ENCODE measurements around the gene ISM1. TPM values are rescaled to one million over a fixed set of nuclear protein-coding genes. Genes with fewer than 3 reads are reported as not detected.

ISM1 gene
- total RNA-seq, 1 donor from 2014 or later, result 2.0 TPM

DNA sequence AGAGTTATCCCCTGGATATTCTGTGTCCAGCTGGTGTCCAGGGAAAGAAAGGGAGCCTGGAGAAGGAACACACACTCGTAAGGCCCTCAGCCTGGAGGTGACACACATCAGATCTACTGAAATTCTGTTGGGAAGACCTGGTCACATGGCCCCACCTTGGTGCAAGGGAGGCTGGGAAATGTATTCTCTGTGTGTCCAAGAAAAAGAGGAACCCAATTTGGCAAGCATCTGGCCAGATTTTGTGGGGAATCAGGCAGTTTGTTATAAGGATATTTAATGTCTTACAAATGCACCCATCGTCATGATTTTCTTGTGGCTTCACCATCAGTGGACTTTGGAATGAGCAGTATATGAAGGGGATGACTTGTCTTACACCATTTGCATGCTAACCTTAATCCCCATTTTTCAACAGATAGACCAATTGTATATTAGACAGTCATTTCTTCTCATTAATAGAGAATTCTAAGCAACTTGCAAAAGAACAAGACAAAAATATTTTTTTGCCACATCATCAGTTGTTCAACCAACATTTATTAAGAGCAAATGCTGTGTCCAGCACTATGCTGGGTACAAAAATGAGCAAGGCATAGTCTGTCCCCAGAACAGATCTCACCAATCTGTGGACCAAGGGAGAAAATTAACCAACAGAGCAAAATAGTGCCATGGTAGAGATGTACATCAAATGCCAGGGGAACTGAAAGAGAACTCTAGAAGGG, 59.7 kb downstream of the ISM1 start:
- Mint-ChIP-seq H3K9me3 (no peaks in the 10 kb centered on the region), H3K4me1 (ENCODE audit: low read depth) (no peaks in the 10 kb centered on the region), H3K27ac (no peak overlapping the region), H3K36me3 (ENCODE audit: low read depth) (peaks cover 1% of the 10 kb centered on the region), H3K4me3 (no peak overlapping the region), H3K27me3 (ENCODE audit: insufficient read depth) (no peaks in the 10 kb centered on the region)
- intact Hi-C loops (cut with micrococcal nuclease), result no loop called here
- no peak for DNase-seq (ENCODE audit: low spot score)

DNA sequence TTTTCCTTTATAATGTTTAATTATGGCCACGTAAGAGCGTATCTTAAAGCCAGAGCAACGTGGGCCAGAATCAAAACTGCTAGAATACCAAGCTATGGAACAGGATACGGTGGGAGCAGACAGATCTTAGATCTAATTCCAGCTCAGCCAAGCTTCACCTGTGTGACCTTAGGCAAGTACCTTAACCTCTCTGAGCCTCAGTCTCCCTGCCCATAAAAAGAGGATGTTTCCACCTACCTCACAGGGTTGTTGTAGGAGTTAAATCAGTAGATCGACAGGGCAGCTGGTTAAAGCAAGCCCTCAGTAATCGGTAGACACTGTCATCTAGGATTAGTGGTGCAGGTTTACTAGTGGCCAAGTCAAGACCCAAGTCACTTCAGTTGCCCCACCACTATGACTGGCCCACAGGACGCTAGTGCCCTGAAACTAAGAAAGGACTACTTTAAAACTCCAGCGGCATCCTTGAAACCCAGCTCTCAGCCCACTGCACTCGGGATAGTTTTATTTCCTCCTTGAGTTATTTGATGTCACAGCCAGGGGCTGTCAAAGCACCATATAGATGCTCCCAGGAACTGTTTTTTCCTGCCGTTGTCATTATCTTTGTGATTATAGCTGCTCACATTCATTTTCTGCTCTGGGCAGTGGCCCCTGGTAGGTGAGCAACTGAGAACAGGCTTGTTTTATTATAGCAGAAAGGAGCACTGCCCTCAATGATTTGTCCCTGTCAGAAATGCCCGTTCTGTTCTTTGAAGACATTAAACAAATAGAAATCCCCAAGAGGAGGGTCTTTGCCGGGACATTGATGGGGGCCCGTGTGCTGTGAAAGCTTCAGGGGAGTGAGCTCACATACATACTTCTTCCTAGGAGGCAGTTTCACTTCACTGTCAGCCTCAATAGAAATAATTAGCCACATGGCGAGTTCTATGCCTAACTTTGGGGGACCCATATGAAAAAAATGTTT, 63.1 kb downstream of the ISM1 start:
- Mint-ChIP-seq H3K27me3 (ENCODE audit: insufficient read depth) (no peaks in the 10 kb centered on the region), H3K9me3 (no peaks in the 10 kb centered on the region), H3K36me3 (ENCODE audit: low read depth) (no peaks in the 10 kb centered on the region), H3K27ac (no peak overlapping the region), H3K4me3 (no peak overlapping the region), H3K4me1 (ENCODE audit: low read depth) (no peaks in the 10 kb centered on the region)
- intact Hi-C loops (cut with micrococcal nuclease), result no loop called here
- DNase-seq (ENCODE audit: low spot score), result no peak

DNA sequence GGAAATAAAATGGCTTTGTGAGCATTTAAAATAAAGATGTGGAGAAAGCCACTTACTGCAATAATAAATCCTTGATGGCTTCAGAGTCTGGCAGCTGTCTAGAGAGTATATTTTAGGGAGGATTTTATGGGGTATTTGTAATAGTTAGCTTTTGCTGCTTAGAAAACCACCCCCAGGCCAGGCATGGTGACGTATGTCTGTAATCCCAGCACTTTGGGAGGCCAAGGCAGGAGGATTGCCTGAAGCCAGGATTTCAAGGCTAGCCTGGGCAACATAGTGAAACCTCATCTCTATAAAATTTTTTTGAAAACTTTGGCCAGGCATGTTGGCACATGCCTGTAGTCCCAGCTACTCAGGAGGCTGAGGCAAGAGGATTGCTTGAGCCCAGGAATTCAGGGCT, 63.8 kb downstream of the ISM1 start:
- H3K27ac Mint-ChIP-seq, result no peak overlapping the region
- intact Hi-C loops (cut with micrococcal nuclease), result no loop called here
- no peaks in the 10 kb centered on the region for H3K9me3 Mint-ChIP-seq
- H3K27me3 Mint-ChIP-seq (ENCODE audit: insufficient read depth), result no peaks in the 10 kb centered on the region
- H3K36me3 Mint-ChIP-seq (ENCODE audit: low read depth), result no peaks in the 10 kb centered on the region
- no peaks in the 10 kb centered on the region for H3K4me1 Mint-ChIP-seq (ENCODE audit: low read depth)
- H3K4me3 Mint-ChIP-seq, result no peak overlapping the region
- DNase-seq (ENCODE audit: low spot score), result no peak

DNA sequence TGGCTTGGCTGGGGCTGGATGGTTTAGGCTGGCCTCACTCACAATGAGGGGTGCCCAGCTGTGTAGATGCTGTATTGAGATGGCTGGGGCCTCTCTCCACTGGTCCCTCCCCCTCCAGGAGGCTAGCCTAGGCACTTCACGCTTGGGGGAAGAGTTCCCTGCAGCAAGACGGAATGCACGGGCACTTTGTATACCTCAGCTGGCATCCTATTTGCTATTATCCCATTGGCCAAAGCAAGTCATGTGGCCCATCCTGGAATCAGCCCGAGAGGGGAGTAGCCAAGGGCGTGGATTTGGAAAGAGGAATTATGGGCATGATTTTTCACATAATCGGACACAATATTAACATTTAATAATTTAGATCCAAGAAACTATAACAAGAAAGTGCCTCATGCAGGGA, 64.3 kb downstream of the ISM1 start:
- no peaks in the 10 kb centered on the region for H3K27me3 Mint-ChIP-seq (ENCODE audit: insufficient read depth)
- no peaks in the 10 kb centered on the region for H3K4me1 Mint-ChIP-seq (ENCODE audit: low read depth)
- H3K27ac Mint-ChIP-seq, result no peak overlapping the region
- no peak overlapping the region for H3K4me3 Mint-ChIP-seq
- no peak for DNase-seq (ENCODE audit: low spot score)
- no peaks in the 10 kb centered on the region for H3K9me3 Mint-ChIP-seq
- H3K36me3 Mint-ChIP-seq (ENCODE audit: low read depth), result no peaks in the 10 kb centered on the region
- intact Hi-C loops (cut with micrococcal nuclease), result no loop called here

DNA sequence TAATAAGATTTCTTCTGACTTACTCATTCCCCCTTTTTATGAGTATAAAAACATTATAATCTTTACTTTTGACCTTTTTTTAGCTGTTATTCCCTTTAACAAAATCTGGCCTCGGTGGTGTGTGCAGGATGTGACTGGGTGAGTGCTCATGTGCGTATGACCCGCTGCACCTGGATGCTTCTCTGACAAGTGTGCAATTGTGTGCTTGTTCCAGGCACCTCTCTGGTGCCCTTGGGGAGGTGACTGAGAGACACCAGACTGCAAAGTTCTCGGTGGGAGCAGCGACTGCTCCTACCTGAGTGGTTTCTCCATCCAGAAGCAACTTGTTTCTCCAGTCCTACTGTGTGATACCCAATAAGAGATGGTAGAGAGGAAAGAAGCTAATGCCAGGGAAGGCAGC, 65.0 kb downstream of the ISM1 start:
- H3K9me3 Mint-ChIP-seq, result no peaks in the 10 kb centered on the region
- no peaks in the 10 kb centered on the region for H3K36me3 Mint-ChIP-seq (ENCODE audit: low read depth)
- no peak for DNase-seq (ENCODE audit: low spot score)
- no peaks in the 10 kb centered on the region for H3K27me3 Mint-ChIP-seq (ENCODE audit: insufficient read depth)
- H3K4me3 Mint-ChIP-seq, result no peak overlapping the region
- no peaks in the 10 kb centered on the region for H3K4me1 Mint-ChIP-seq (ENCODE audit: low read depth)
- intact Hi-C loops (cut with micrococcal nuclease), result no loop called here
- H3K27ac Mint-ChIP-seq, result no peak overlapping the region

DNA sequence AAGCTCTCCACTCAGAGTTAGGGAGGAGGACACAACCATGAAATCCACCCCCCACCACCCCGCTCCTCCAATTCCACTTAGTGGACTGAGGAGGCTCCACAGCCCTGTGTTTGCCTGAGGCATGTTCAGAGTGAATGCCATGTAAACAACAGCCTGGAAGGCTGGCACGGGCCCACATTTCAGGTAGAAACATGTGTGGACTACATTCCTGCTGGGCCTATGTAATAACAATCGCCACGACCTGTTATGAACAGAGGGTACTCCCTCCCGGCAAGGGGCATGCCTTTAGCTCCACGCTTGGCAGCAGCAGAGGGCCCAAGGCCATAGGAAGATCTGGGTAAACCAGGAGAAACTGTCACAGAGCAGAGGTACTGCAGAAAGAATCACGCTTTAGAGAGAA, 65.5 kb downstream of the ISM1 start:
- H3K27me3 Mint-ChIP-seq (ENCODE audit: insufficient read depth), result no peaks in the 10 kb centered on the region
- no peaks in the 10 kb centered on the region for H3K36me3 Mint-ChIP-seq (ENCODE audit: low read depth)
- no peaks in the 10 kb centered on the region for H3K4me1 Mint-ChIP-seq (ENCODE audit: low read depth)
- no peaks in the 10 kb centered on the region for H3K9me3 Mint-ChIP-seq
- DNase-seq (ENCODE audit: low spot score), result no peak
- no peak overlapping the region for H3K4me3 Mint-ChIP-seq
- H3K27ac Mint-ChIP-seq, result no peak overlapping the region
- intact Hi-C loops (cut with micrococcal nuclease), result no loop called here

DNA sequence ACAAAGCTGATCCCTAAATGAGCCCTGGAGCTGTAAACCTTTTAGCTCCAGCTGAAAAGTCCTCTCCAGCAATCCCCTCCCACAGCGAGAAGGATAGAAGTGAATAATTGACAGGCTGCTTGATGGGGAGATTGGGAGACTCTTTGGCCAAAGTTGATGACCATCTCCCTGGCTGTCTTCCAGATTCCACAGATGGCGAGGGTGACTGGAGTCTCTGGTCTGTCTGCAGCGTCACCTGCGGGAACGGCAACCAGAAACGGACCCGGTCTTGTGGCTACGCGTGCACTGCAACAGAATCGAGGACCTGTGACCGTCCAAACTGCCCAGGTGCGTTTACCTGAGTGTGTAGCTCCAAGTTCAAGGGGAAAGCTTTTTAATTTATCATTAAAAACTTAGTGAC, 67.3 kb downstream of the ISM1 start:
- Mint-ChIP-seq H3K27ac (no peak overlapping the region), H3K9me3 (no peaks in the 10 kb centered on the region), H3K27me3 (ENCODE audit: insufficient read depth) (no peaks in the 10 kb centered on the region), H3K4me1 (ENCODE audit: low read depth) (no peaks in the 10 kb centered on the region), H3K36me3 (ENCODE audit: low read depth) (no peaks in the 10 kb centered on the region), H3K4me3 (no peak overlapping the region)
- no peak for DNase-seq (ENCODE audit: low spot score)
- intact Hi-C loops (cut with micrococcal nuclease), result no loop called here

DNA sequence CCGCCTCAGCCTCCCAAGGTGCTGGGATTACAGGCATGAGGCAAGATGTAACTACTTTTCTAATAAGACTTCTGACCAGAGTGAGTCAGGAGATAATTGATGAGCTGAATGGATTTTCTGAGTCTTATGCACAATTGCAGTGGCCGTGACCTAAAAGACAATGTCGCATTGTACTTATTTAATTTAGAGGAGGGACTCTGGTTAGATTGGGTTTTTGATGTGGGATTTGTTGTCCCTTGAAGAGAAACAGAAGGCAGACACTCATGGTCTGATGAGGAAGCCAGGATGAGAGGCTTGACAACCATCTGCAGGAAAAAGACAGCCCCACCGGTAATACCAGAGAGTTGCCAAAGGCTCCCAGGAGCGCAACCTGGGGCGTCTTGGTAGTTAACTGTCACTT, 68.0 kb downstream of the ISM1 start:
- DNase-seq (ENCODE audit: low spot score), result no peak
- intact Hi-C loops (cut with micrococcal nuclease), result no loop called here
- Mint-ChIP-seq H3K27me3 (ENCODE audit: insufficient read depth) (no peaks in the 10 kb centered on the region), H3K27ac (no peak overlapping the region), H3K4me1 (ENCODE audit: low read depth) (no peaks in the 10 kb centered on the region), H3K36me3 (ENCODE audit: low read depth) (no peaks in the 10 kb centered on the region), H3K4me3 (no peak overlapping the region), H3K9me3 (no peaks in the 10 kb centered on the region)

DNA sequence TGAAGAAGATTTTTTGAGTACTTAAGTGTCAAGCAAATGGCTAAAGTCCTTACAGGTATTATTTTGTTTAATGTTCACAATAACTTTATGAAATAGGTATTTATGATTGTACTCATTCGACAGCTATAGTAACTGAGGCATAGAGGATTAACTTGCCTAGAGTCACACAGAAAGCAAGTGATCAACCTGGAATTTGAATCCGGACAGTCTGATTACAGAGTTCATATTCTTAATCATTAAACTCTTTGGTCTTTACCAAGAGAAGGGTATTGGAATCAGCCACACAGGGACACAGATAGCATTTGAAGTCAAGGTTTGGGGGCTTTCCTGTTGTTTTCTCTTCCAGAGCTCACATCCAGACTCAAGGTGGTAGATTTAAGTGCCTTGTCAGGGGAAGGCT, 69.7 kb downstream of the ISM1 start:
- H3K4me3 Mint-ChIP-seq, result no peak overlapping the region
- H3K36me3 Mint-ChIP-seq (ENCODE audit: low read depth), result no peaks in the 10 kb centered on the region
- intact Hi-C loops (cut with micrococcal nuclease), result no loop called here
- no peaks in the 10 kb centered on the region for H3K27me3 Mint-ChIP-seq (ENCODE audit: insufficient read depth)
- no peaks in the 10 kb centered on the region for H3K9me3 Mint-ChIP-seq
- no peaks in the 10 kb centered on the region for H3K4me1 Mint-ChIP-seq (ENCODE audit: low read depth)
- DNase-seq (ENCODE audit: low spot score), result no peak
- no peak overlapping the region for H3K27ac Mint-ChIP-seq

DNA sequence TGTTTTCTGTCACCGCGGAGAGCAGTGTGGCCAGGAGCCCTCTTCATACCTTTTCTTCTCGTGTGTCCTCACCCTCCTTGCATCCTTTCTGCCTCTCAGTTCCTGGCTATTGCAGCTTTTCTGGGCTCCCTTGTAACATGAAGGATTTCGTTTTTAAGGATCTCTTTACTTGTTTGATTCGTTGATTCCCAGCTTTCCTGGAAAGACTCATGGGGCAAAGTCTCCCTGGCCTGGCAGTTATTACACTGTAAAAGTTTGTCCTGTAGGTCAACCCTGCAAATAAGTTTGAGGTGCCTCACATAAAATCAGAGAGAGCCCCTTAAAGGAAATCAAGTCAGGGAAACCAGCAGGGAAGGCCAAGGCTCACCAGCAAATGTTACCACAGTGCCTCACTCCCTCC, 70.1 kb downstream of the ISM1 start:
- intact Hi-C loops (cut with micrococcal nuclease), result no loop called here
- DNase-seq (ENCODE audit: low spot score), result no peak
- Mint-ChIP-seq H3K36me3 (ENCODE audit: low read depth) (no peaks in the 10 kb centered on the region), H3K27ac (no peak overlapping the region), H3K9me3 (no peaks in the 10 kb centered on the region), H3K4me3 (no peak overlapping the region), H3K4me1 (ENCODE audit: low read depth) (no peaks in the 10 kb centered on the region), H3K27me3 (ENCODE audit: insufficient read depth) (no peaks in the 10 kb centered on the region)

DNA sequence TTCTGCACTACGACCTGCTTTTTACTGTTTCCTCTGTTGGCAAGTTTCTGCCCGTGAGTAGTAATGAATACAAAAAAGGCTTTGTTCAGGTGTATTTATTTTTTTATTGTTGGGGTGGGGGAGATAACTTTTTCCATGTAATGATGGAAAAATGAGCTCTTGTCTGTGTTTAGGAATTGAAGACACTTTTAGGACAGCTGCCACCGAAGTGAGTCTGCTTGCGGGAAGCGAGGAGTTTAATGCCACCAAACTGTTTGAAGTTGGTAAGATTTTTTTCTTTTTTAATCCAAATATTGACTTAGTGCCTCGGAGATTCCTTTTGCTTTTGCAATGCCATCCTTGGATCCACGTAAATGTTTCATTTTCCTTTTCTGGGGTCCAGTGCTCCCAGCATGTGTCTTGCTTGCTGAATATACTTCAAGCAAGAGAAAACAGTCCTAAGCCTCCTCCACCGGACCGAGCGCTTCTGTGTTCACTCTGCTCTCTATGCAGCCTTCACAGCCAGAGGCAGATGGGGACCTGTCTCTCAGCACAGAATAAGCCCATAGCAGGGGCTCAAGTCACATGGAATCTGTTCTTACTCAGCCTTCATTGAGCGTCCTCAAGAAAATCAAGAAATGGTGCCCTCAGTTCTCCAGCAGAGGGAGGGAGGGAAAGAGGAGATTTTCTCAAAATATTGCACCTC, 71.3 kb downstream of the ISM1 start:
- no peaks in the 10 kb centered on the region for H3K36me3 Mint-ChIP-seq (ENCODE audit: low read depth)
- H3K27ac Mint-ChIP-seq, result no peak overlapping the region
- intact Hi-C loops (cut with micrococcal nuclease), result no loop called here
- H3K4me1 Mint-ChIP-seq (ENCODE audit: low read depth), result no peaks in the 10 kb centered on the region
- no peak for DNase-seq (ENCODE audit: low spot score)
- no peaks in the 10 kb centered on the region for H3K9me3 Mint-ChIP-seq
- no peaks in the 10 kb centered on the region for H3K27me3 Mint-ChIP-seq (ENCODE audit: insufficient read depth)
- no peak overlapping the region for H3K4me3 Mint-ChIP-seq

DNA sequence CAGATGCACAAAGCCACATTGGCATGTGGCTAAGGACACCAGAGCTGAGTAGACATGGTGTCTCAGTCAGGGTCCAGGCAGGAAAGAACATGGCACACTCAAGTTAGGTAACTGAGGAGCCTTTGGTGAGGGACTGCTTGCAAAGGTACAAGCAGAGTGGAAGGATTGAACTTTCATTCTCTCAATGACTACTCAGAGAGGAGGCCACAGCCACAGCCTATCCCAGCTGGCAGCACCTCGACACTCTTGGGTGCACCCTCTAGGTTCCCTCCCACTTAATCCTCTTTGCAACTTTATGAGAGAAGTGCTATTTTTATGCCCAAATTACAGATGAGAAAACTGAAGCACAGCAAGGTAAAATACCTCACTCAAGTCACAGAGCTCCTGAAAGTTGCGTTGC, 73.4 kb downstream of the ISM1 start:
- Mint-ChIP-seq H3K36me3 (ENCODE audit: low read depth) (no peaks in the 10 kb centered on the region), H3K9me3 (no peaks in the 10 kb centered on the region), H3K4me3 (no peak overlapping the region), H3K4me1 (ENCODE audit: low read depth) (no peaks in the 10 kb centered on the region), H3K27ac (no peak overlapping the region), H3K27me3 (ENCODE audit: insufficient read depth) (no peaks in the 10 kb centered on the region)
- intact Hi-C loops (cut with micrococcal nuclease), result no loop called here
- DNase-seq (ENCODE audit: low spot score), result no peak

DNA sequence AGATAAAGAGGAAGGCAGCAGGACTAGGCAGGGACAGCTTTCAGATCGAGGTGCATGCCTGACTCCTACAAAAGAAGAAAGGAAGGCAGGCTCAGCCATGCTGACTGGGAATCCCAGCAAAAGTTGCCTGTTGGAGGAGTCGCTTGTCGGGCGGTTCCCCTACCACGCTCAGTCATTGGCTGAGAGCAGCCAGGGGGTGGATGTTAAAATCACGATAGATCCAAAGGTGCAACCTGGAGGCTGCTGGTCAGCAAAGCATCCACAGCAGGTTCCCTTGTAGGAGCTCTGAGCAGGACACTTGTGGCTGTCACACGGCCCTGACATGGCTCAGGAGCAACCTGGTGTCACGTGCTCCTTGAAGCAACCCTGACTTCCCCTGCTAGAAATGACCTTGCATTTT, 74.6 kb downstream of the ISM1 start:
- Mint-ChIP-seq H3K27ac (no peak overlapping the region), H3K4me3 (no peak overlapping the region), H3K4me1 (ENCODE audit: low read depth) (no peaks in the 10 kb centered on the region), H3K27me3 (ENCODE audit: insufficient read depth) (no peaks in the 10 kb centered on the region), H3K9me3 (no peaks in the 10 kb centered on the region), H3K36me3 (ENCODE audit: low read depth) (no peaks in the 10 kb centered on the region)
- intact Hi-C loops (cut with micrococcal nuclease), result no loop called here
- DNase-seq (ENCODE audit: low spot score), result no peak
